ENCODE results near the gene EXOC3.
"Not testable (repeated sequence)": the region's sequence is repeated elsewhere in the genome, so short reads cannot be mapped to it uniquely, and the experiment has no call there.

EXOC3 gene

GRCh38 chr5:502325-503079, 59.5 kb downstream of the EXOC3 start:
- no peak for DNase-seq (ENCODE audit: low spot score)

GRCh38 chr5:504326-505154, 61.6 kb downstream of the EXOC3 start:
- DNase-seq (ENCODE audit: low spot score): no peak

- no peak for DNase-seq (ENCODE audit: low spot score)
Observed at GRCh38 chr5:505951-506525, 63.1 kb downstream of the EXOC3 start.

- not testable (repeated sequence) for DNase-seq (ENCODE audit: low spot score)
Observed at GRCh38 chr5:507986-508575, 65.1 kb downstream of the EXOC3 start.

DNA sequence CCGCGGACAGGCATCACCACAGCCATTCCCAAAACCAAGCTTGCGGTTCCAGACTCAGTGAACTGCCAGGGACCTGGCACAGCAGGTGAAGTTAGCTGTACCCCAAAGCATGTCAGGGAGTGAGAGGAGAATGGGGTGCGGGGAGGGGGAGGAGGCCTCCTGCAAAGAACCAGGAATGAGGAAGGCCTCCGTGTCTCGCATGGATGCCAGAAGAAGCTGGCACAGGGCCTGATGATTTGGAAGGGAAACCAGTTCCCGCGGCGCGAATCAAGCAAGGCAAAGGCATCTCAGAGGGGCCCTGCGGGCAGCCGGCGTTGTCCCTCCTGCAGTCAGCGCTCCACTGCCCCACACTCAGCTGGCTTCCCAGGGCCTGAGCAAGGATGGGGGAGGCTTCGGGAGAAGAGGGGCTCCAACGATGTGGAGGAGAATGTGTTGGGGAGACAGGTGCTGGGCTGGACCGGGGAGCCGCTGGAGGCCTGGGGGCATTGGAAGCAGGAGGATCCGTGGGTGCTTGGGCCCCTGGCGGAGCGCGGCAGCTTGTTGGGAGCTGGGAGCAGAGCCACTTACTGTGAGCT, 66.7 kb downstream of the EXOC3 start:
- DNase-seq (ENCODE audit: low spot score): no peak

DNA sequence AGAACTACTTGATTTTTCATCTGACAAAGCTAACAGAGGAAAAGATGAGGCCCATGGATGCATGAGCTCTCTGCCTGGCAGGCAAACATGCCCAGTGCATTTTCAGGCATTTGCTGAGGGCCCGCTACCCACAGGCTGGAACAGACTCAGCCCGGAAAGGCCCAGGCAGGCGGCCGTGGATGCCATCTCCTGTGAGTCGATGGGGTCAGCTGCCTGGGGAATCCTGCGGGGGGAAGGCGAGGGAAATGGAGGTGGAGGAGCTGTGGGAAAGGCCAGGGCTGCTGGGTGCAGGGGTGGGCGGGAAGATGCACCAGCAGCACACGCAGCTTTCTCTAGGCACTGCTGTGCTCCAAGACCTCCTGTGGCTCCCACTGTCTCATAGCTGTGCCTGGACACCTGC, 67.5 kb downstream of the EXOC3 start:
- DNase-seq (ENCODE audit: low spot score): no peak

DNA sequence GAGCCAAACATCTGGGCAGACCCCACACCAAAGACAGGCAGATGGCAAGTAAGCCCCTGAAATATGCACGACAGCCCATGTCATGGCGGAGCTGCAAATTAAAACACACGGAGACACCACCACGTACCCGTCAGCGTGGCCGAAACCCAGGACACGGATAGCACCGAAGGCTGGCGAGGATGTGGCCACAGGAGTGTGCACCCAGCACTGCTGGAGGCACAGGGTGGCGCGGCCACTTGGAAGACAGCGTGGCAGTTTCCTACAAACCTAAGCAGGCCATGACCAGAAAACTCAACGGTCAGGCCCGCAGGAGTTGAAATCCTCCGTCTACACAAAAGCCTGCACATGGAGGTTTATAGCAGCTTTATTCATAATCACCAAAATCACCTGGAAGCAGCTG, 68.5 kb downstream of the EXOC3 start:
- no peak for DNase-seq (ENCODE audit: low spot score)

GRCh38 chr5:513216-514100, 70.5 kb downstream of the EXOC3 start:
- no peak for DNase-seq (ENCODE audit: low spot score)

GRCh38 chr5:514101-514485, 71.1 kb downstream of the EXOC3 start:
- DNase-seq (ENCODE audit: low spot score): no peak

- DNase-seq (ENCODE audit: low spot score): no peak
Observed at GRCh38 chr5:514673-515072, 71.7 kb downstream of the EXOC3 start.

DNA sequence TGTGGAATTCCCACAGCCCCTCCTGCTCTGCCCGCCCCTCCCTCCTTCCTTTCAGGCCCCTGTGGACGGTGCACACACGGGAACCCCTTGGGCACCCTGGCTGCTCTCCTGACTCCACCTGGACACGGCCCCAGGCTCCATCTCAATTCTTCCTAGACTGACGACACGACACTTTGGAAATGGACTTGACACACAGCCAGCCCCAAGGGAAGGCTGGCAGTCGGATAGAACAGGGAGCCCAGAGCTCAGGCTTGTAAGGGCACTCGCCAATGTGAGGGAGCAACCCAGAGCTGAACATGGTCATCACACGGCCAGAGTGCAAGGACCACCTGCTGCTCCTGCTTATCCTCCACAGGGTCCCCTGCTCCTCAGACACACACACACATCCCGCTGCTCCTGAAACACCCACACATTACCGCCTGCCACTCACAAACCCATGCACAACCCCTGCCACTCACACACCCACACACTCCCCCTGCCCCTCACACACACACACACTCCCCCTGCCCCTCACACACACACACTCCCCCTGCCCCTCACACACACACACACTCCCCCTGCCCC, 72.4 kb downstream of the EXOC3 start:
- DNase-seq (ENCODE audit: low spot score): no peak

GRCh38 chr5:516338-516925, 73.5 kb downstream of the EXOC3 start:
- no peak for DNase-seq (ENCODE audit: low spot score)
